HG02678 (cell line): ENCODE data around the gene VPS33A.
"Not testable (repeated sequence)": the region's sequence is repeated elsewhere in the genome, so short reads cannot be mapped to it uniquely, and the experiment has no call there.

Experiments
- ATAC-seq: cut with Tn5 transposase; IDR thresholded peaks from one replicate; pipeline ENCODE4 v1.9.1; 2021; ENCODE audit warnings: mild to moderate bottlenecking, moderate library complexity; ENCODE audit not compliant: unreplicated experiment

VPS33A gene

GRCh38 chr12:122266230-122266901, at the start of gene VPS33A:
VPS33A (minus strand) TSS chr12:122266494; CDS start chr12:122266408, 86 bp downstream.
- peak; percentile 88 for ATAC-seq

- no peak for ATAC-seq
Observed at GRCh38 chr12:122312926-122313325, 46.6 kb upstream of the VPS33A start.

- no peak for ATAC-seq
Observed at GRCh38 chr12:122311696-122312095, 45.4 kb upstream of the VPS33A start.

GRCh38 chr12:122310626-122311333, 44.5 kb upstream of the VPS33A start:
- no peak for ATAC-seq

- ATAC-seq = no peak
Observed at GRCh38 chr12:122309564-122310121, 43.3 kb upstream of the VPS33A start.

GRCh38 chr12:122308811-122309210, 42.5 kb upstream of the VPS33A start:
- no peak for ATAC-seq

- ATAC-seq = no peak
Observed at GRCh38 chr12:122306407-122306806, 40.1 kb upstream of the VPS33A start.

GRCh38 chr12:122304924-122305323, 38.6 kb upstream of the VPS33A start:
- ATAC-seq = no peak

GRCh38 chr12:122303068-122303467, 36.8 kb upstream of the VPS33A start:
- ATAC-seq = no peak

GRCh38 chr12:122298071-122298748, 31.9 kb upstream of the VPS33A start:
- ATAC-seq = no peak

- no peak for ATAC-seq
Observed at GRCh38 chr12:122297494-122297893, 31.2 kb upstream of the VPS33A start.

GRCh38 chr12:122295877-122296276, 29.6 kb upstream of the VPS33A start:
- ATAC-seq = no peak

- peak; percentile 60 for ATAC-seq
Observed at GRCh38 chr12:122293081-122293480, 26.8 kb upstream of the VPS33A start.

- ATAC-seq = no peak
Observed at GRCh38 chr12:122291431-122291830, 25.1 kb upstream of the VPS33A start.

GRCh38 chr12:122283680-122284079, 17.4 kb upstream of the VPS33A start:
- ATAC-seq = no peak

GRCh38 chr12:122282061-122282460, 15.8 kb upstream of the VPS33A start:
- no peak for ATAC-seq

- ATAC-seq = no peak
Observed at GRCh38 chr12:122276242-122276641, 9.9 kb upstream of the VPS33A start.

- ATAC-seq = no peak
Observed at GRCh38 chr12:122275459-122275858, 9.2 kb upstream of the VPS33A start.

- peak; percentile 33 for ATAC-seq
Observed at GRCh38 chr12:122265886-122266229, 436 bp downstream of the VPS33A start.

GRCh38 chr12:122265476-122265875, 818 bp downstream of the VPS33A start:
- ATAC-seq = no peak

- not testable (repeated sequence) for ATAC-seq
Observed at GRCh38 chr12:122260735-122261134, 5.6 kb downstream of the VPS33A start.

GRCh38 chr12:122258939-122259338, 7.4 kb downstream of the VPS33A start:
- not testable (repeated sequence) for ATAC-seq
